ENCODE data around the gene PSTPIP2.

- TF ChIP-seq CTCF (IDR thresholded peaks at IDR 0.05 in 8 of 11, conservative IDR thresholded peaks at IDR 0.05 in 3 of 11), result no peak
- TF ChIP-seq POLR2A (IDR thresholded peaks at IDR 0.05), result no peak
- no peak for TF ChIP-seq POLR2AphosphoS5 (IDR thresholded peaks at IDR 0.05)
These were observed 63.5 kb downstream of the PSTPIP2 start for GRCh38 chr18:46008531-46008930.

Data from spleen (tissue), 7 donors.